Keratinocyte (primary cell): Measurements from ENCODE around the gene R3HDM1. TPM values are rescaled to one million over a fixed set of nuclear protein-coding genes. Genes with fewer than 3 reads are reported as not detected.

Source experiments
- DNase-seq: peaks from one replicate; pipeline ENCODE4 v3.0.0-alpha.2; 2011; ENCODE audit warnings: low read depth, missing footprints, low spot score
- FAIRE-seq: peaks from 2 replicates; lab custom pipeline; 2011; peaks lifted over from hg19 to GRCh38; lab: Jason Lieb, UNC
- H2AFZ ChIP-seq: 2 replicates; pipeline ENCODE4 v1.6.0; 2012; ENCODE audit warnings: low read length, control low read depth, inconsistent platforms; ENCODE audit not compliant: control insufficient read depth
- H3K27ac ChIP-seq: 2 replicates; pipeline ENCODE4 v1.5.1; 2011; ENCODE audit warnings: low read length; ENCODE audit not compliant: control insufficient read depth, insufficient read depth
- H3K27me3 ChIP-seq: 3 replicates; pipeline ENCODE4 v1.6.0; 2011; ENCODE audit warnings: low read length; ENCODE audit not compliant: control insufficient read depth, insufficient read depth; ENCODE audit errors: extremely low read depth
- H3K36me3 ChIP-seq, 2 experiments: 2 replicates in 1 of 2; 3 replicates in 1 of 2; pipeline ENCODE4 v1.5.1; 2011; ENCODE audit warnings: low read length in 2 of 2, mild to moderate bottlenecking in 1 of 2; ENCODE audit not compliant: control insufficient read depth in 2 of 2, insufficient read depth in 2 of 2; ENCODE audit errors: extremely low read depth in 1 of 2
- H3K4me1 ChIP-seq: 3 replicates; pipeline ENCODE4 v1.5.1; 2011; ENCODE audit warnings: low read length; ENCODE audit not compliant: control insufficient read depth, insufficient read depth; ENCODE audit errors: extremely low read depth
- H3K4me2 ChIP-seq: 3 replicates; pipeline ENCODE4 v1.6.0; 2011; ENCODE audit warnings: low read depth, low read length; ENCODE audit not compliant: control insufficient read depth, insufficient read depth; ENCODE audit errors: extremely low read depth
- H3K4me3 ChIP-seq, 3 experiments: fragments of 200-600 bp in 1 of 3; sonication (generic) in 1 of 3; 2 replicates in 2 of 3; 3 replicates in 1 of 3; pipeline ENCODE4 v1.5.1; 2011 to 2016; ENCODE audit warnings: low read length in 3 of 3, mild to moderate bottlenecking in 3 of 3, control low read depth in 2 of 3, inconsistent platforms in 1 of 3, low read depth in 1 of 3, mixed read lengths in 1 of 3, mixed run types in 1 of 3, moderate library complexity in 1 of 3; ENCODE audit not compliant: control insufficient read depth in 2 of 3, insufficient read depth in 2 of 3; ENCODE audit errors: extremely low read depth in 1 of 3
- H3K79me2 ChIP-seq: 2 replicates; pipeline ENCODE4 v1.6.0; 2012; ENCODE audit warnings: low read length; ENCODE audit not compliant: control insufficient read depth, insufficient read depth
- H3K9ac ChIP-seq: 3 replicates; pipeline ENCODE4 v1.6.0; 2011; ENCODE audit warnings: low read length; ENCODE audit not compliant: control insufficient read depth, insufficient read depth; ENCODE audit errors: extremely low read depth
- H3K9me1 ChIP-seq: 3 replicates; pipeline ENCODE4 v1.6.0; 2011; ENCODE audit warnings: low read length; ENCODE audit not compliant: control insufficient read depth, insufficient read depth; ENCODE audit errors: extremely low read depth
- H3K9me3 ChIP-seq: 2 replicates; pipeline ENCODE4 v1.5.1; 2012; ENCODE audit warnings: low read depth, low read length; ENCODE audit not compliant: control insufficient read depth
- H4K20me1 ChIP-seq: 3 replicates; pipeline ENCODE4 v1.6.0; 2011; ENCODE audit warnings: low read length; ENCODE audit not compliant: control insufficient read depth, insufficient read depth; ENCODE audit errors: extremely low read depth
- EZH2 ChIP-seq: IDR thresholded peaks from one replicate; pipeline ENCODE4 v1.6.1; 2012; ENCODE audit warnings: inconsistent platforms, mild to moderate bottlenecking, low read length, moderate library complexity
- dilution Hi-C: fragments of 300-500 bp; cut with MboI; formaldehyde crosslinking; loops from one replicate; pipeline ENCODE4 v1.7.0; 2020; ENCODE audit warnings: low sequenced_read_pairs; ENCODE audit not compliant: extremely low pct_ligation_motif_present
- polyA plus RNA-seq, 5 experiments: library from polyadenylated mRNA; depleted of rRNA in 3 of 5; stranded (reverse) in 3 of 5; stranded (forward) in 1 of 5; unstranded in 1 of 5; fragments of >200 nt; gene quantifications; 1 replicate in 1 of 5; 2 replicates in 3 of 5; 3 replicates in 1 of 5; pipeline versions ENCODE4 v1.2.1 to v1.2.3, GENCODE V29; 2011 to 2012; ENCODE audit warnings: missing spikeins in 2 of 5, low read depth in 1 of 5, low replicate concordance in 1 of 5
- TF ChIP-seq, protein P1 (sequence below), 3 experiments: IDR thresholded peaks in 1 of 3; conservative IDR thresholded peaks in 1 of 3; optimal IDR thresholded peaks in 1 of 3; 2 replicates in 2 of 3; 3 replicates in 1 of 3; pipeline versions ENCODE3 to v1.5.1; 2011; ENCODE audit warnings: low read length in 3 of 3, mild to moderate bottlenecking in 3 of 3, moderate library complexity in 2 of 3, control low read depth in 1 of 3, inconsistent platforms in 1 of 3; ENCODE audit not compliant: insufficient read depth in 2 of 3; ENCODE audit errors: extremely low read depth in 1 of 3

The R3HDM1 gene
- polyA plus RNA-seq, 1 donor (not counting 4 experiments of a cell fraction or from before 2014, with no cell fraction given): 41.0 TPM

DNA sequence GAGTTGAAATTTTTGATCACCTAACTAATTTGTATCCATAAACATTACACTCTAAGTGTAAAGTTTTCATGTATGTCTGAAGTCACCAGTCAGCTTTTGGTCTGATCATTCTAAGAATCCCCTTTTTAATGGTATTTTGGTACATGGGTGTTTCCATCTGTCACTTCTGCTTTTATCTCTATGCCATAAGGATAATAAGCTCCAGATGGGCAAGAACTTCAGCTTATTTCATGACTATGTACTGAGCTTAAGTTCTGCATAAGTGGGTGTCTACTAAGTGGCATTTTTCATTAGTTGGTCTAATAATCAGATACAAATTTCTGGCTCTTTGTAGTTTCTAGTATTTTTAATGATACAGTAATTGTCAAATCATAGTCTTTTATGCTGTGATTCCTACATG is 230.7 kb downstream of the R3HDM1 start:
- FAIRE-seq: no peak
- dilution Hi-C loops: no loop called here

DNA sequence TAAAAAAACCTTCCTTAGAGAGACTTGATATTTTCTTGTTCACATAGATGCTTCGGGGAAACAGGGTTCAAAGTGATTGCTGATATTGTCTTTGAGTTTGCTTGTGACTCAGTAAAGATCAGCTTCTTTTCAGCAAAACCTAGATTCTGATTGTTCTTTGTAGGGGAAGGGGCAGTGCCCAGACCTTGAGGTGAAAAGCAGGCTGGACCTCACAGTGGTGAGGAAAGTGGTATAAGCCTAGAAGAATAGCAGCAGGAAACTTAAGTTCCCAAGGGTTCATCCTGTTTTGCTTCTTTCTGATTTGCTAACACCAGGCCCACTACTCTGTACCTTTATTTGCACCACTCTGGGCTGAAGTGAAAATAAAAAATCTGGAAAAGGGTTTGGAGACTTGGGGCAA is 231.2 kb downstream of the R3HDM1 start:
- Histone ChIP-seq H3K36me3 (peaks cover 13 to 24% of the 10 kb centered on the region in 2 experiments), H3K27ac (no peak overlapping the region), H3K4me1 (no peaks in the 10 kb centered on the region), H3K27me3 (no peaks in the 10 kb centered on the region), H2AFZ (no peak overlapping the region), H3K9me3 (no peaks in the 10 kb centered on the region), H3K9ac (no peak overlapping the region), H3K4me3 (no peak overlapping the region), H4K20me1 (no peaks in the 10 kb centered on the region), H3K79me2 (peaks cover 3% of the 10 kb centered on the region), H3K9me1 (no peaks in the 10 kb centered on the region), H3K4me2 (no peak overlapping the region)
- DNase-seq (no peak), FAIRE-seq (no peak)
- dilution Hi-C loops: no loop called here
- no peak for TF ChIP-seq EZH2
- TF ChIP-seq, protein P1, sequence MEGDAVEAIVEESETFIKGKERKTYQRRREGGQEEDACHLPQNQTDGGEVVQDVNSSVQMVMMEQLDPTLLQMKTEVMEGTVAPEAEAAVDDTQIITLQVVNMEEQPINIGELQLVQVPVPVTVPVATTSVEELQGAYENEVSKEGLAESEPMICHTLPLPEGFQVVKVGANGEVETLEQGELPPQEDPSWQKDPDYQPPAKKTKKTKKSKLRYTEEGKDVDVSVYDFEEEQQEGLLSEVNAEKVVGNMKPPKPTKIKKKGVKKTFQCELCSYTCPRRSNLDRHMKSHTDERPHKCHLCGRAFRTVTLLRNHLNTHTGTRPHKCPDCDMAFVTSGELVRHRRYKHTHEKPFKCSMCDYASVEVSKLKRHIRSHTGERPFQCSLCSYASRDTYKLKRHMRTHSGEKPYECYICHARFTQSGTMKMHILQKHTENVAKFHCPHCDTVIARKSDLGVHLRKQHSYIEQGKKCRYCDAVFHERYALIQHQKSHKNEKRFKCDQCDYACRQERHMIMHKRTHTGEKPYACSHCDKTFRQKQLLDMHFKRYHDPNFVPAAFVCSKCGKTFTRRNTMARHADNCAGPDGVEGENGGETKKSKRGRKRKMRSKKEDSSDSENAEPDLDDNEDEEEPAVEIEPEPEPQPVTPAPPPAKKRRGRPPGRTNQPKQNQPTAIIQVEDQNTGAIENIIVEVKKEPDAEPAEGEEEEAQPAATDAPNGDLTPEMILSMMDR (optimal IDR thresholded peaks at IDR 0.05 in 1 of 3, IDR thresholded peaks at IDR 0.05 in 1 of 3, conservative IDR thresholded peaks at IDR 0.05 in 1 of 3; ENCODE audit: extremely low read depth in 1 of 3, insufficient read depth in 2 of 3, low read length in 3 of 3): no peak

More for the DNA sequence above, 230.7 kb downstream of the R3HDM1 start:
- no peak for DNase-seq
- H3K79me2 ChIP-seq: no peaks in the 10 kb centered on the region
- H3K9ac ChIP-seq: no peak overlapping the region
- H3K36me3 ChIP-seq: peaks cover 13 to 24% of the 10 kb centered on the region in 2 experiments
- no peak overlapping the region for H2AFZ ChIP-seq
- H3K4me1 ChIP-seq: no peaks in the 10 kb centered on the region
- H4K20me1 ChIP-seq: no peaks in the 10 kb centered on the region
- no peak overlapping the region for H3K27ac ChIP-seq
- TF ChIP-seq, protein P1 (optimal IDR thresholded peaks at IDR 0.05 in 1 of 3, IDR thresholded peaks at IDR 0.05 in 1 of 3, conservative IDR thresholded peaks at IDR 0.05 in 1 of 3; ENCODE audit: extremely low read depth in 1 of 3, insufficient read depth in 2 of 3, low read length in 3 of 3): no peak
- TF ChIP-seq EZH2: no peak
- H3K4me2 ChIP-seq: no peak overlapping the region
- no peaks in the 10 kb centered on the region for H3K9me1 ChIP-seq
- no peaks in the 10 kb centered on the region for H3K9me3 ChIP-seq
- no peaks in the 10 kb centered on the region for H3K27me3 ChIP-seq
- no peak overlapping the region for H3K4me3 ChIP-seq
